Lower lobe of right lung (tissue), 2 donors: ENCODE results near the gene MMP17. TPM values are rescaled to one million over a fixed set of nuclear protein-coding genes. Genes with fewer than 3 reads are reported as not detected.

Experiments
- ATAC-seq, 2 donors: fragments of 200-7000 bp; cut with Tn5 transposase; one replicate each; pipeline ENCODE4 v1.9.1; 2020 to 2022; ENCODE audit warnings: mild to moderate bottlenecking in 2 of 2, moderate library complexity in 2 of 2
- DNase-seq: peaks from one replicate; pipeline ENCODE4 v3.0.0-alpha.2; 2020
- H3K27ac ChIP-seq: fragments of 200-600 bp; one replicate; pipeline ENCODE4 v1.8.0; 2022
- H3K27me3 ChIP-seq: fragments of 200-600 bp; one replicate; pipeline ENCODE4 v1.8.0; 2022; ENCODE audit warnings: low read depth
- H3K36me3 ChIP-seq: fragments of 200-600 bp; one replicate; pipeline ENCODE4 v1.8.0; 2022; ENCODE audit warnings: mild to moderate bottlenecking
- H3K4me1 ChIP-seq: fragments of 200-600 bp; one replicate; pipeline ENCODE4 v1.8.0; 2022
- H3K4me3 ChIP-seq: fragments of 200-600 bp; one replicate; pipeline ENCODE4 v1.8.0; 2022; ENCODE audit warnings: mild to moderate bottlenecking
- H3K9me3 ChIP-seq: fragments of 200-600 bp; one replicate; pipeline ENCODE4 v1.8.0; 2022
- CTCF ChIP-seq: fragments of 200-600 bp; IDR thresholded peaks from one replicate; pipeline ENCODE4 v1.8.0; 2022; ENCODE audit warnings: antibody characterized with exemption, mild to moderate bottlenecking
- intact Hi-C: fragments of 100-400 bp; cut with DNase I; formaldehyde crosslinking; loops from one replicate; pipeline ENCODE4 v1.11.0; 2022
- total RNA-seq: library from RNA; stranded (reverse); fragmentation: NEBNext Ultra II Directional; extraction: Animal tissue kit (Norgen Biotek cat#: 25700); gene quantifications from one replicate; pipeline ENCODE4 v1.2.1, GENCODE V29; 2021
- donor health status: DM: no; HTN: yes; CAD: no; lungs with severe emphysema.

MMP17 gene
- total RNA-seq, 1 donor from 2014 or later, result 2.5 TPM

- Histone ChIP-seq H3K9me3 (no peaks in the 10 kb centered on the region), H3K27me3 (no peaks in the 10 kb centered on the region), H3K4me1 (peaks cover 28% of the 10 kb centered on the region), H3K4me3 (peak overlapping the region; percentile 75), H3K27ac (peak overlapping the region; percentile 95), H3K36me3 (peaks cover 29% of the 10 kb centered on the region)
- intact Hi-C loops, result no loop called here
- no peak for ATAC-seq
- TF ChIP-seq CTCF, result no peak
- no peak for DNase-seq
Observed at GRCh38 chr12:131896811-131897270, 68.6 kb downstream of the MMP17 start.

GRCh38 chr12:131897276-131897675, 69.1 kb downstream of the MMP17 start:
- Histone ChIP-seq H3K27ac (peak overlapping the region; percentile 95), H3K4me3 (peak overlapping the region; percentile 75), H3K36me3 (peaks cover 29% of the 10 kb centered on the region), H3K9me3 (no peaks in the 10 kb centered on the region), H3K27me3 (no peaks in the 10 kb centered on the region), H3K4me1 (peaks cover 32% of the 10 kb centered on the region)
- no peak for DNase-seq
- no peak for TF ChIP-seq CTCF
- intact Hi-C loops, result no loop called here
- ATAC-seq, result no peak

- Histone ChIP-seq H3K27ac (no peak overlapping the region), H3K36me3 (peaks cover 29% of the 10 kb centered on the region), H3K4me3 (no peak overlapping the region), H3K9me3 (no peaks in the 10 kb centered on the region), H3K27me3 (no peaks in the 10 kb centered on the region), H3K4me1 (peaks cover 38% of the 10 kb centered on the region)
- no peak for ATAC-seq
- DNase-seq, result no peak
- TF ChIP-seq CTCF, result no peak
- intact Hi-C loops, result no loop called here
Observed at GRCh38 chr12:131897875-131898274, 69.7 kb downstream of the MMP17 start.

GRCh38 chr12:131900397-131900796, 72.2 kb downstream of the MMP17 start:
- H3K4me1 ChIP-seq, result peaks cover 40% of the 10 kb centered on the region
- DNase-seq, result peak; percentile 35
- no peak overlapping the region for H3K27ac ChIP-seq

More at GRCh38 chr12:131900397-131900796, 72.2 kb downstream of the MMP17 start:
- ATAC-seq, result no peak
- no peak for TF ChIP-seq CTCF
- Histone ChIP-seq H3K36me3 (peaks cover 33% of the 10 kb centered on the region), H3K9me3 (no peaks in the 10 kb centered on the region), H3K27me3 (no peaks in the 10 kb centered on the region), H3K4me3 (no peak overlapping the region)
- intact Hi-C loops, result no loop called here

Other genes with a start within 250 kb of the MMP17 start
- 46.9 TPM for gene SFSWAP, start 117.3 kb upstream of the MMP17 start, total RNA-seq
- 32.2 TPM for gene ULK1, start 66.2 kb downstream of the MMP17 start, total RNA-seq
- 19.1 TPM for gene PUS1, start 100.9 kb downstream of the MMP17 start, total RNA-seq
- 46.2 TPM for gene EP400, start 121.5 kb downstream of the MMP17 start, total RNA-seq